Measurements from ENCODE around the gene DGKK. TPM values are rescaled to one million over a fixed set of nuclear protein-coding genes. Genes with fewer than 3 reads are reported as not detected.
"Not testable (repeated sequence)": the region's sequence is repeated elsewhere in the genome, so short reads cannot be mapped to it uniquely, and the experiment has no call there.

DGKK gene
- total RNA-seq, 2 experiments from 2014 or later: not detected

GRCh38 chrX:50372966-50373365 lies 97.7 kb downstream of the DGKK start:
- Histone ChIP-seq H3K79me2 (ENCODE audit: insufficient read depth, low read depth, low read length) (no peaks in the 10 kb centered on the region), H3K4me3 (ENCODE audit: low read depth, low read length, poor library complexity, severe bottlenecking) (no peak overlapping the region), H2AFZ (ENCODE audit: low read length) (no peak overlapping the region), H3K4me2 (ENCODE audit: low read length) (no peak overlapping the region), H4K20me1 (ENCODE audit: insufficient read depth, low read length) (no peaks in the 10 kb centered on the region), H3K9me3 (ENCODE audit: low read length) (no peaks in the 10 kb centered on the region), H3K9me2 (ENCODE audit: insufficient read depth, low read length) (no peaks in the 10 kb centered on the region), H3K4me1 (ENCODE audit: insufficient read depth, low read length, poor library complexity, severe bottlenecking) (no peaks in the 10 kb centered on the region), H3K27ac (ENCODE audit: low read depth, low read length, poor library complexity, severe bottlenecking) (no peak overlapping the region), H3K36me3 (ENCODE audit: insufficient read depth, low read length) (no peaks in the 10 kb centered on the region)
- DNase-seq (ENCODE audit: low spot score): no peak
- intact Hi-C loops (cut with micrococcal nuclease; ENCODE audit: unreplicated experiment): no loop called here
- CTCF ChIA-PET (ENCODE audit: unreplicated experiment): no interaction called here
- BruUV-seq (replicated peaks): no TSS peak
- POLR2A ChIA-PET: no interaction called here
- no peak for TF ChIP-seq EZH2phosphoT487 (IDR thresholded peaks at IDR 0.05; ENCODE audit: borderline replicate concordance, low read depth, low read length)
- TF ChIP-seq CTCF (conservative IDR thresholded peaks at IDR 0.05; ENCODE audit: low read length): no peak

GRCh38 chrX:50343917-50344316 lies 126.7 kb downstream of the DGKK start:
- TF ChIP-seq CTCF (conservative IDR thresholded peaks at IDR 0.05; ENCODE audit: low read length) (no peak), EZH2phosphoT487 (IDR thresholded peaks at IDR 0.05; ENCODE audit: borderline replicate concordance, low read depth, low read length) (no peak)
- no peaks in the 10 kb centered on the region for H3K9me3 ChIP-seq (ENCODE audit: low read length)
- intact Hi-C loops (cut with micrococcal nuclease; ENCODE audit: unreplicated experiment): no loop called here
- no peaks in the 10 kb centered on the region for H3K36me3 ChIP-seq (ENCODE audit: insufficient read depth, low read length)
- DNase-seq (ENCODE audit: low spot score): no peak
- no peak overlapping the region for H3K27ac ChIP-seq (ENCODE audit: low read depth, low read length, poor library complexity, severe bottlenecking)
- H2AFZ ChIP-seq (ENCODE audit: low read length): no peak overlapping the region
- ChIA-PET CTCF (ENCODE audit: unreplicated experiment) (no interaction called here), POLR2A (no interaction called here)
- no peak overlapping the region for H3K4me2 ChIP-seq (ENCODE audit: low read length)
- no peaks in the 10 kb centered on the region for H4K20me1 ChIP-seq (ENCODE audit: insufficient read depth, low read length)
- no peaks in the 10 kb centered on the region for H3K9me2 ChIP-seq (ENCODE audit: insufficient read depth, low read length)
- no peaks in the 10 kb centered on the region for H3K4me1 ChIP-seq (ENCODE audit: insufficient read depth, low read length, poor library complexity, severe bottlenecking)
- no peak overlapping the region for H3K4me3 ChIP-seq (ENCODE audit: low read depth, low read length, poor library complexity, severe bottlenecking)
- no peaks in the 10 kb centered on the region for H3K79me2 ChIP-seq (ENCODE audit: insufficient read depth, low read depth, low read length)
- no TSS peak for BruUV-seq (replicated peaks)

DNA sequence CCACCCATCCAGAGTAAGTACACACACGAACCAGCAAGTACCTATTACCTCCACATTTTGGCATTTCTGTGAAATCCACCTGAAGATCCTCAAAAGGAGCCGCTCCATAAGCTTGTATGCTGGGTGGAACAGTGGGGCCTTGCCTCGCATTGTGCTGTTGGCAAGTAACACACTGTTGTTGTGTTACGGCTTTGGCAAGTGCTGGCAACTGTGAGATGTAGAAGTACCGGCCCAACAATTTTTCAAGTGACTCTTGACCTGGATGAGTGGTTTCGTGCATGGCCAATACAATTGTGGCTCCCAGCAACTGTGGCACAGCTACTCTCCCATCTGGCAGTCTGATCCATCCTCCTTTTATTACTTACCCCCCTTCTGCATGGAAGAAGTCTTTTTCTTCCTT lies 137.3 kb downstream of the DGKK start:
- Histone ChIP-seq H3K79me2 (ENCODE audit: insufficient read depth, low read depth, low read length) (no peaks in the 10 kb centered on the region), H3K36me3 (ENCODE audit: insufficient read depth, low read length) (no peaks in the 10 kb centered on the region), H3K4me3 (ENCODE audit: low read depth, low read length, poor library complexity, severe bottlenecking) (no peak overlapping the region), H3K27ac (ENCODE audit: low read depth, low read length, poor library complexity, severe bottlenecking) (no peak overlapping the region), H3K9me2 (ENCODE audit: insufficient read depth, low read length) (no peaks in the 10 kb centered on the region), H3K4me1 (ENCODE audit: insufficient read depth, low read length, poor library complexity, severe bottlenecking) (no peaks in the 10 kb centered on the region), H2AFZ (ENCODE audit: low read length) (no peak overlapping the region), H4K20me1 (ENCODE audit: insufficient read depth, low read length) (no peaks in the 10 kb centered on the region), H3K9me3 (ENCODE audit: low read length) (no peaks in the 10 kb centered on the region), H3K4me2 (ENCODE audit: low read length) (no peak overlapping the region)
- ChIA-PET CTCF (ENCODE audit: unreplicated experiment) (no interaction called here), POLR2A (no interaction called here)
- TF ChIP-seq CTCF (conservative IDR thresholded peaks at IDR 0.05; ENCODE audit: low read length): no peak
- no peak for TF ChIP-seq EZH2phosphoT487 (IDR thresholded peaks at IDR 0.05; ENCODE audit: borderline replicate concordance, low read depth, low read length)
- BruUV-seq (replicated peaks): no TSS peak
- intact Hi-C loops (cut with micrococcal nuclease; ENCODE audit: unreplicated experiment): no loop called here
- DNase-seq (ENCODE audit: low spot score): no peak

- H2AFZ ChIP-seq (ENCODE audit: low read length); H3K9me3 ChIP-seq (ENCODE audit: low read length); H3K9me2 ChIP-seq (ENCODE audit: insufficient read depth, low read length); H3K27ac ChIP-seq (ENCODE audit: low read depth, low read length, poor library complexity, severe bottlenecking); H3K4me3 ChIP-seq (ENCODE audit: low read depth, low read length, poor library complexity, severe bottlenecking); H3K4me1 ChIP-seq (ENCODE audit: insufficient read depth, low read length, poor library complexity, severe bottlenecking); H3K79me2 ChIP-seq (ENCODE audit: insufficient read depth, low read depth, low read length); CTCF ChIA-PET (ENCODE audit: unreplicated experiment); H3K4me2 ChIP-seq (ENCODE audit: low read length); H3K36me3 ChIP-seq (ENCODE audit: insufficient read depth, low read length); intact Hi-C loops (cut with micrococcal nuclease; ENCODE audit: unreplicated experiment); H4K20me1 ChIP-seq (ENCODE audit: insufficient read depth, low read length); POLR2A ChIA-PET; BruUV-seq (replicated peaks); DNase-seq (ENCODE audit: low spot score): not testable (repeated sequence)
Measured at GRCh38 chrX:50332668-50333067, 138.0 kb downstream of the DGKK start.
